ENCODE results near the gene CENPU.
"Not testable (repeated sequence)": the region's sequence is repeated elsewhere in the genome, so short reads cannot be mapped to it uniquely, and the experiment has no call there.

The CENPU gene

DNA sequence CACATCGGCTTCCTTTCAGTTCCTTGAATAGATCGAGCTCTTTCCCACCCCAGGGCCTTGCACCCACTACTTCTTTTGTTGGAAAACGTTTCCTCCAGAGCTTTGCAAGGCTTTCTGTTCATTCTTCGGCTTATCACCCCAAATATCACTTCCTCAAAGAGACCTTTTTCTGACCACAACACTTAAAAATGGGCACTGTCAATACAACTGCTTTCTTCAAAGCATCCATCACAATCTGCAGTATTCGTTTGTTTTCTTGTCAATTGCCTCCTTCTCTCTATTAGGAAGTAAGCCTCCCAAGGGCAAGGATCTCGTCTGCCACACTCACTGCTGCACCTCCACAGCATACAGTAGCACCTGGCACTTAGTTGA lies 17.7 kb upstream of the CENPU start:
- no peak for DNase-seq (ENCODE audit: low read depth in 2 of 2)

DNA sequence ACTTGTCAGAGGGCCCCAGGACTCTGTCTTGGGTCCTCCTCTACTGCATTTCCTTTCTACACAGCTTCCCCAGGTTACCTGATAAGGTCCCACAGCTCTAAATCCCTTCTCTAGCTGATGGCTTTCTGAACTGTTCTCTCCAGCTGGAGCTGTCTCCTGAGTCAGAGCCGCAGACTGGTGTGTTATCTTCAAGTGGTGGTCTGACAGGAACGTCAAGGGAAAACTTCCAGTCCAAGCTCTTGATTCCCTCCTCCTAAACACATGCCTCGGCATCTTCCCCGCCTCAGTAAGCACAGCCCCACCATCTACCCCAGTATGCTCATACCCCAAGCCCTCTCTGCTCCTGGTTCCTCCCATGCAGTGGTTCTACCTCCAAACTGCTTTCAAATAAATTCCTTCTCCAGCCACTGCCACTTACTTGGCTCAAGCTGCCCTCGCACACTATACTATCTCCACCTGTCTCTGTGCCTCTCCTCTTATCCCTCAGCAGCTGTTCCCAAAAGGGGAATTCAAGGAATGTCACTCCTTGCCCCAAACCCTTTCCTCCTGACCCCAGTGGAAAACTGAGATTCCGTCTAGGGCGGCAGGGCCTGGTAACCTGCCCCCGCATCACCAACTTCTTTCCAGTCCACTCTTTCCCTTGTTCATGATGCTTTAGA lies 17.2 kb upstream of the CENPU start:
- no peak for DNase-seq (ENCODE audit: low read depth in 2 of 2)

DNA sequence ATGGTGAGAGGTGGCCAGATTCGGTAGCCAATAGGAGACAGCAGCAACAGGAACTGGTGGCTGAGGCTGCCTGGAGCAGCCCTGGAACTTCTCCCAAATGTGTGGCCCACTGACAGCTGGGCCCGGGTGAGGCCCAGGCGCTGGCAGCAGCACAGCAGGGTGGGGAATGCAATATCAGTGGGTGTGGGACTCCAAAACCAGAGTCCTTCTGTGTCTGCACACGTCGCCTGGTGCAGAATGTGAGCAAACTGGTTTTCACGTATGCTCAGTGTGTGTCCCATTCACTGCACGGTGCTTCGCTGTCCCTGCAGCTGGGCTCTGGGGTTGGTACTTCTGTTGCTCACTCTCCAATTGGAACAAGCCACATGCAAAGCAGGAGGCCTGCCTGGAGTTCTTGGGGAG lies 14.4 kb upstream of the CENPU start:
- no peak for DNase-seq (ENCODE audit: low read depth in 2 of 2)

DNA sequence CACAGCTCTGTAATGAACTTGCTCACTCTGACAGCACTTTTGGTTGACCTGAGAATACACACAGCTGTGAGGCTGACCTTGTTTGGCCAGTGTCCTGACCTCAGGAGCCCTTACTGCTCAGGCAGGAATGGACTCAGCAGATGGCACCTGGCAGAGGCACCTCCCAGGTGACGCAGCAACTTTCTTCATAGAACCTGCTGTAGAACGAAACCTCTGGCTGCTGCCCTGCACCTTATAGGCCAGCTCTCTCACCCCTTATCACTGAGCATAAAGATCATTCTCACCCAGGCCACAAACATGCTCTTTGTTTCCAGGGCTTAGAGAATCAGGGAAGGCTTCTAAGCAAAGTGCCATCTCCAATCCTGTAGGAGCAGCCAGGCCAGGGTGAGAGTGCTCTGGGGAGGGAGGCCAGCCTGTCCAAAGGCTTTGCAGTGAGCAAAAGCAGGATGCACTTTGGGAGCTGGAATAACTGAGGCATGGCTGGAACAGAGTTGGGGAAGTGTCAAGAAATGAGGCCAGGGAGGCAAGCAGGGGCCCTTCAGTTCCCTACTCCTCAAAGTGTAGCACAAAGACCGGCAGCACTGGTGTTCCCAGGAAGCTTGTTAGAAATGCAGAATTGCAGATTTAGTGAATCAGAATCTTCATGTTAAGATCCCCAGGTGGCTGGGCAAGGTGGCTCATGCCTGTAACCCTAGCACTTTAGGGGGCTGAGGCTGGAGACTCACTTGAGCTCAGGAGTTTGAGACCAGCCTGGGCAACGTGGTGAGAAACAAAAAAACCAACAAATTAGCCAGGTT lies 13.3 kb upstream of the CENPU start:
- no peak for DNase-seq (ENCODE audit: low read depth in 2 of 2)

DNA sequence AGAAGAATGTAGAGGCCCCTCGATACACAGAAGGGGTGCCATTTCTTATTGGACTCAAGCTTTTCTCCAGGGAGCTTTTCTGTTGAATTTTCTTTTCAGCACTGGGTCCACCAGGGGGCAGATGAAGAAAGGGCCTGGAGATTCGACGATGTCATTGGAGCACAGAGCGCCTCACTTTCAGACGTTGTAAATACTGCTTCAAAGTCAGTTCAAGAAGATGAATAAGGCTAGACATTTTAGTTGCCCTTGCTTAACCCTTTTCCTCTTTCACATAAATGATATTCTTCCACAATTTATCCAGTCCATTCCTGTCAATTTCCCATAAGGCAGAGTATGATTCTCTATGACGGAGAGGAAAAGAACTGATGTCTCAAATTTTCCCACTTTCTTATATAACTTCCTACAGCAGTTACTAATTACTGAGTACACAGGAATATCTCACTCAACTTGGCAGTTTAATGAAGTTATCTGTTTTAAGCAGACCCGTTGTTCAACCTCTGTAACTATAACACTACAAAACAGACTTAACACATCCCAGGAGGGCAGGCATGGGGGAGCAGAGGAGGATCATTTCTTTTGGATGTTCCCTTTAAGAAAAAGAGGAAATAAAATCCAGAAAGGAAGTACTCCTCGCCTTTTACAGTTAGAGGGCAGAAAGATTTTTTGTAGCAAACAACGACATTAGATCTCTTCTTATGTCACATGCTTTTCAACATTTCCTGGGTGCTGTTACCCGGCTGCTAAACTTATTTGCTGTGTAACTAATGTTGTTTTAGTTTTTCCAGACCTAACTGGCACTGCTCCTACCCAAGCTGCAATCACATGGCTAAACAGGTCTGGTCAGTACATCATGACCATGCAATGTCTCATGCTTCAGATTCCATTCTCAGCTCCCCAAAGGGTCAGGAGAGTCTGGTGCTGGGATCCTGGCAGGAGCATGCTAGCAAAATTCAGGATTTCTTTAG lies 12.2 kb upstream of the CENPU start:
- peak; percentile 57 to 63 for DNase-seq (ENCODE audit: low read depth in 2 of 2)

DNA sequence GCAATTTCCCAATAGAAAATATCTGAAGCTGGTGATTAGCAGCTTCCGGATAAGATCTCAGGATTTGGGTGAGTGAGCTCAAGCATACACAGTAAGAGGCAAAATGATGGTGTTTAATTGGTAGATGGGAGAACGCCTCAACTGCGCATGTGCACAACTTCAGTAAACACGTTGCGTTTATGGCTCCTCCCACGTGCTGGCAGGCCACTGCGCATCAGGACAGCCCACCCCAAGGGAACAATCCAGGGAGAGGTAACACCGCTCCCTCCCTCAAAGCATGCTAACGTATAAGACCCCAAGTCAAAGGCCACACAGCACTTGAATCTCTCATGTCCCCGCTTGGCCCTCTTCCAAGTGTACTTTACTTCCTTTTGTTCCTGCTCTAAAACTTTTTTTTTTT lies 10.3 kb upstream of the CENPU start:
- DNase-seq (ENCODE audit: low read depth in 2 of 2), result no peak

DNA sequence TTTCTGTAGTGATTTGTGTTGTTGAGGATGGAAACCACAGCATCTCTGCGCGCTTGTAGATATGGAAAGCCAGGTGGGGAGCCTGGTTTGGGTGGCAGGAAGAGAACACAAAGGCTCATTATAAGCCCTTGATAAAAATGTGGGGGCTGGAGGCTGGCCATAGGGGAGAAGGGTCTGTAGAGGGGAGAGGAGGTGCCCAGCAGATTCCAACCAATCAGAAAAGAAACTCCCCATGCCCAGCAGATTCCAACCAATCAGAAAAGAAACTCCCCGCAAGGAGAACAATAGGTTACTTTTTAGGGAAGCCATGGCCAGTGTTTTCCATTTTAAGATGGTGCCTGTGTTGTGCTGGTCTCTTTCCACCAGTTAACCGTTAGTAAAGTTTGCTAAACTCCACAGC lies 9.8 kb upstream of the CENPU start:
- no peak for DNase-seq (ENCODE audit: low read depth in 2 of 2)

DNA sequence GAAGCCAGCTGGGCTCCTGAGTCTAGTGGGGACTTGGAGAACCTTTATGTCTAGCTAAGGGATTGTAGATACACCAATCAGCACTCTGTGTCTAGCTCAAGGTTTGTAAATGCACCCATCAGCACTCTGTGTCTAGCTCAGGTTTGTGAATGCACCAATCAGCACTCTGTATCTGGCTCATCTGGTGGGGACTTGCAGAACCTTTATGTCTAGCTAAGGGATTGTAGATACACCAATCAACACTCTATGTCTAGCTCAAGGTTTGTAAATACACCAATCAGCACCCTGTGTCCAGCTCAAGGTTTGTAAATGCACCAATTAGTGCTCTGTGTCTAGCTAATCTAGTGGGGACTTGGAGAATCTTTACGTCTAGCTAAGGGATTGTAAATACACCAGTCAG lies 7.8 kb upstream of the CENPU start:
- not testable (repeated sequence) for DNase-seq (ENCODE audit: low read depth in 2 of 2)

DNA sequence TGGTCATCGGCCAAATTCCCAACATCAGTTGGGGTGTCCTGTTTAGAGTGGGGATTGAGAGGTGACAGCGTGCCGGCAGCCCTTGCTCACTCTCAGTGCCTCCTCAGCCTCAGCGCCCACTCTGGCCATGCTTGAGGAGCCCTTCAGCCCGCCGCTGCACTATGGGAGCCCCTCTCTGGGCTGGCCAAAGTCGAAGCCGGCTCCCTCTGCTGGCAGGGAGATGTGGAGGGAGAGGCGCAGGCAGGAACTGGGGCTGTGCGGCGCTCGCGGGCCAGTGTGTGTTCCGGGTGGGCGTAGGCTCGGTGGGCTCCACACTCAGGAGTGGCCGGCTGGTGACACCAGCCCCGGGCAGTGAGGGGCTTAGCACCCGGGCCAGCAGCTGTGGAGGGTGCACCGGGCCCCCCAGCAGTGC lies 7.1 kb upstream of the CENPU start:
- DNase-seq (ENCODE audit: low read depth in 2 of 2), result no peak

DNA sequence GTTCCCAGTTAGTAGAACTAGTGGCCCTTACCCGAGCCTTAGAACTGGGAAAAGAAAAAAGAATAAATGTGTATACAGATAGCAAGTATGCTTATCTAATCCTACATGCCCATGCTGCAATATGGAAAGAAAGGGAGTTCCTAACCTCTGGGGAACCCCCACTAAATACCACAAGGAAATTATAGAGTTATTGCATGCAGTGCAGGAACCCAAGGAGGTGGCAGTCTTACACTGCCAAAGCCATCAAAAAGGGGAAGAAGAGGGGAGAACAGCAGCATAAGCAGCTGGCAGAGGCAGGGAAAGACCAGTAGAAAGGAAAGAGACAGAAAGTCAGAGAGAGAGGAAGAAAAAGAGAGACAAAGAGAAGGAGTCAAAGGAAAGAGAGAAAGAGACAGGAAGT lies 5.7 kb upstream of the CENPU start:
- not testable (repeated sequence) for DNase-seq (ENCODE audit: low read depth in 2 of 2)

DNA sequence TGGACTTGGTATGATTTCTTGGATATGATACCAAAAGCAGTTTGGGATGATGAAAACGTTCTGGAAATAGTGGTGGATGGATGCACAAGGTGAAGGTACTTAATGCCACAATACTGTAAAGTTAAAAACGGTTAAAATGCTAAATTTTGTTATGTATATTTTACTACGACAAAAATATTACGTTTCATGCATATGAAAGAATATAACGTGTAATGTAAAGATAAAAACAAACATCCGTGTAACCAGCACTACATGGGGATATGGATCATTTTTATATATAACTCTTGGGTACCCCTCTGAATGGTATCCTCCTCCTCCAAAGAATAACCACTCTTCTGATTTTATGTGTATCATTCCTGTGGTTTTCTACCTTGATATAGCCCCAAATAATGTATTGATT lies 862 bp upstream of the CENPU start:
- no peak for DNase-seq (ENCODE audit: low read depth in 2 of 2)

DNA sequence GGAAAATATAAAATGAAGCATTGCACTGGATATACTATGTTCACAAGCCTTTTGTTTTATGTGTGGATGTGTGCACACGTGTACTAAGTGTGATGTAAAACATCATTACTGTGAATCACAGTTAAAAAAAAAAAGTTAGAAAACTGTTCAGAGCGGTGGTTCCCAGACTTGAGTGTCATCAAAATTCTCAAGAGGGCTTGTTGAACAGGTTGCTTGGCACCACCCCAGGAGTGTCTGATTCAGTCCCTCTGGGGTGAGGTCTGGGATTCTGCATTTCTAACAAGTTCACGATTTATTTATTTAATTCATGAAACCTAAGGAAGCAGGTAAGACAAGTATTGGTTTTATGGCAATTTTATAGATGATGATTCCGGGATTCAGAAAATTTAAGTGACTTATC lies 1.8 kb downstream of the CENPU start:
- no peak for DNase-seq (ENCODE audit: low read depth in 2 of 2)

DNA sequence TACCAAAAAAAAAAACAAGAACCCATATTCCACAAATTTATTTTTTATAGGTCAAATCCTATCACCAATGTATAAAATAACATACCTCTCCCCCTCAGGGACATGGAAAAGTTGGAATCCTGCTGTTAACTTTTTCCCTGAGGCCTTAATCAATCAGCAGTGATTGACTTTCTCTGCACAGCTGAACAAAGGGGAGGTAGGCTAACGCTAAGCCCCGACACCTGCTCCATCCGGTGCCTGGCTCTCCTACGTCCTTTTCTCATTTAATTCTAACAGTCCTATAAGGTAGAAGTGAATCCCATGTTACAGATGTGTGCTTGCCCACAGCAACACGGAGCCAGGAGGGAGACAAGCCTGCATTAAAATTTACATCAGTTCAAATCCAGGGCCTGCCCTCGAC lies 2.8 kb downstream of the CENPU start:
- no peak for DNase-seq (ENCODE audit: low read depth in 2 of 2)

DNA sequence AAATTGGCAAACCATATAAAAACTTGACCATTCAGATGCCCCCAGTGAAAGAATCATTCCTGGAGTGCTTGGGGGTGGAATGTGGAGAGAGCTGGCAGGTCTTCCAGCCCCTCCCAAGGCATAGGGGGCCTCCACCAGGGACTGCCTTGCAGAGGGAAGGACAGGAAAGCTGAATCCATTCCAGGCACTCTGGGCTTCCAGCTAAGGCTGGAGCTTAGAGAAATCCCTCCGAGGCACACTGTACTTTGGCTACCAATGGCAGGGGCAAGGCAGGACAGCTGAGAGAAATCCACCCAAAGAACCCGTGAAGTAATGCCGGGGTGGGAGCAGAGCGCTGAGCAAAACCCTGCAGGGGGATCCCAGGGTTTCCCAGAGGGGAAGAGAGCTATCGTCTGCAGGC lies 4.0 kb downstream of the CENPU start:
- DNase-seq (ENCODE audit: low read depth in 2 of 2), result no peak

DNA sequence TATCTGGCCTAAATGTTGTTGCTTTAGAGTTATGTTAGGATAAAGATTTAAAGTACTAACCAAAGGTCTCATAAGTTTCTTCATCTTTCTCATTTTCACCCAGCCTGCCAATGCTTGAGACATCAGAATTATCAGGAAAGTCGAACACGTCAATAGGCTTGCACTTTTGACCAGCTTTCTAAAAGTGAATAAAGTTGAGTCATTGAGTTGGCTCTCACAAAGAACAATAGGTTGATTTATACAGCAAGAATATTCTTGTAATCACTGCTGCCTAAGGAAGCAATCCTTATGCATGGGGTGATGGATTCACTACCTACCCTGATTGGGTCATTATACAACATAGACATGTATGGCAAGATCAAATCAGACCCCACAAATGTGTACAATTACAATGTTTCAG lies 5.0 kb downstream of the CENPU start:
- DNase-seq (ENCODE audit: low read depth in 2 of 2), result no peak

DNA sequence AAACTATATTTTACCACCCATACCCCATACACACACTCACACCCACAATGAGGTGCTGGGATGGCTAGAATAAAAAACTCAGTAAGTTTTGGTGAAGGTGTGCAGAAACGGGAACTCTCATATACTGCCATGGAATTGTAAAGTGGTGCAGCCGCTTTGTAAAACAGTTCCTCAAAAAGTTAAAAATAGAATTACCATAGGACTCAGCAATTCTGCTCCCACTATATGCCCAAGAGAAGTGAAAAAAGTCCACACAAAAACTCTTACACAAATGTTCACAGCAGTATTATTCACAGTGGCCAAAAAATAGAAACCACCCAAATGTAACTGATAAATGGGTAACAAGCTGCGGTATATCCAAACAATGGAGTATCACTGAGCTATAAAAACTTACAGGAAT lies 6.5 kb downstream of the CENPU start:
- DNase-seq (ENCODE audit: low read depth in 2 of 2), result no peak

DNA sequence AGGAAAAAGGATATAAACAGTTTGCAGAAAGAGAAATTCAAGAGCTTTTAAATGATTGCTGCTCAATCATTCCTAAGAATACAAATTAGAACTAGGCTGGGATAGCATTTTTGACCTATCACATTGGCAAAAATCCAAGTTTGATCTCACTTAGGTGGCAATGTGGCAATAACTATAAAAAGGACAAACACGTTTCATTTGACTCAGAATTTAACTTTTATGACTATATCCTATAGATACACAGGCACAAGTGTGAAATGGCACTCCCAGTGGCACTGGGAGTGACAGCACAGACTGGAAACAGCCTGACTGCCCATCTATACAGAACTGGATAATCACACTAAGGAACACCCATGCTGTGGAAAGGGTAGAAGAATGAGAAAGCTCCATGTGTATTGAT lies 11.1 kb downstream of the CENPU start:
- no peak for DNase-seq (ENCODE audit: low read depth in 2 of 2)

DNA sequence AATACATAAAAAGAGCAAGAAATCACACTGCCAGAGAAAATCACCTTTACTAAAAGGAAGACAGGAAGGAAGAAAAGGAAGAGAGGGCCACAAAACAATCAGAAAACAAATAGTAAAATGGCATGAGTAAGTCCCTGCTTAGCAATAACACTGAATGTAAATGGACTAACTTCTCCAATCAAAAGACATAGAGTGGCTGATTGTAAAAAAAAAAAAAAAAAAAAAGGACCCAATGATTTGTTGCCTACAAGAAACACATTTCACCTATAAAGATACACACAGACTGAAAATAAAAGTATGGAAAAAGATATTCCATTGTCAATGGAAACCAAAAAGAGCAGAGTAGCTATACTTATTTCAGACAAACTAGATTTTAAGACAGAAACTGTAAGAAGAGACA lies 12.6 kb downstream of the CENPU start:
- DNase-seq (ENCODE audit: low read depth in 2 of 2), result no peak

DNA sequence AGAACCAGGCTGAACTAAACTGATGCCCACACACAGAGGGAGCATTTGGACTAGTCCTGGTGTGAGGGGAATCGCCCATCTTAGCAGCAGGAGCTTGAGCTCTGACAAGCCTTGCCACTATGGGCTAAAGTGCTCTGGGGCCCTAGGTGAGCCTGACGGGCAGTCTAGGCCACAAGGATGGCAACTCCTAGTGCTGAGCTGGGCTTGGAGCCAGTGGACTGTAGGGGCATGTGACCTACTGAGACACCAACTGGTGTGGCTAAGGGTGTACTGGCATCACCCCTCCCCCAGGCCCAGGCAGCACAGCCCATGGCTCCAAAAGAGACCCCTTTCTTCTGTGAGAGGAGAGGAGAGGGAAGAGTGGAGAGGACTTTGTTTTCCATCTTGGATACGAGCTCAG lies 14.5 kb downstream of the CENPU start:
- no peak for DNase-seq (ENCODE audit: low read depth in 2 of 2)

DNA sequence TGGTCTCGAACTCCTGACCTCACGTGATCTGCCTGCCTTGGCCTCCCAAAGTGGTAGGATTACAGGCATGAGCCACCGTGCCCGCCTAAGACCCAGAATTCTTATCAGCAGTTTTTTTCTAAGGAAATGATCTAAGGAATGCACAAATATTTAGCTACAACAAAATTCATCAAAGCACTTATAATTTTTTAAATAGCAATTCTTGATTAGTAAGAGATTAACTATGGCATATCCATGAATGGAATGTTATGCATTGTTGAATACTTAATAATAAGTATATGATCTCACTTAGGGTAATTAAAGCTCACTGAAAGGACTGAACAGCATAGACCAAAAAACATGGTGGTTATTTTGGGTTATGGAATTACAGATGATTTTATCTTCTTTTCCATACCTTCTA lies 18.4 kb downstream of the CENPU start:
- no peak for DNase-seq (ENCODE audit: low read depth in 2 of 2)

DNA sequence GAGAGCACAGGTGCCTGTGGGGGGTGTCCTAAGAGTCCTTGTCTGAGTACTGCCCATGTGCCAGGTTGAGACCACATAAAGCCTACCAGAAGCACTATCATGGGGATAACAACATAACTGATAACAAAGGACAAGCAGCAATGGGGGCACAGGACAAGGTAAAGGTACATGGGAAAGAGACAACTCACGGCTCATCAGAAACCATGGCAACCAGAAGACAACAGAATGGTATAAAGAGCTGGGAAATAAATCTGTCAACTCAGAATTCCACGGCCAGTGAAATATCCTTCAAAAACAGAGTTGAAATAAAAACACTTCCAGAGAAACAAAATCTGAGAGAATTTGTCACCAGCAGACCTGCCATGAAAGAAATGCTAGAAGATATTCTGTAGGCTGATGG lies 20.0 kb downstream of the CENPU start:
- DNase-seq (ENCODE audit: low read depth in 2 of 2), result no peak

DNA sequence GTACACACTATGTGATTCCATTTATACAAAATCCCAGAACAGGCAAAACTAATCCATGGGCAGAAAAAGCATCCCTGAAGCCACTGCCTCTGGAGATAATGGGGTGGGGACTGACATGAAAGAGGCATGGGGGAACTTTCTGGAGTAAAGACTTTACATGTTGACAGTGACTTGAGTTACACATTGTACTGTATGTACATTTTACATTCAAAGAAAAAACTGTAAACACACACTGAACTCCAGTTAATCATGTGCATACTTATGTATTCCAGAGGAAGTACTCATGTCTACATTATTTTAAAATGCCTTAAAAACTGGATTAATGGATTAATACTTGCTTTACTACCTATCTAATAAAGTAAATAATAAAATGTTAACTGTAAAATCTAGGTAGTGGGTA lies 21.6 kb downstream of the CENPU start:
- DNase-seq (ENCODE audit: low read depth in 2 of 2), result no peak

DNA sequence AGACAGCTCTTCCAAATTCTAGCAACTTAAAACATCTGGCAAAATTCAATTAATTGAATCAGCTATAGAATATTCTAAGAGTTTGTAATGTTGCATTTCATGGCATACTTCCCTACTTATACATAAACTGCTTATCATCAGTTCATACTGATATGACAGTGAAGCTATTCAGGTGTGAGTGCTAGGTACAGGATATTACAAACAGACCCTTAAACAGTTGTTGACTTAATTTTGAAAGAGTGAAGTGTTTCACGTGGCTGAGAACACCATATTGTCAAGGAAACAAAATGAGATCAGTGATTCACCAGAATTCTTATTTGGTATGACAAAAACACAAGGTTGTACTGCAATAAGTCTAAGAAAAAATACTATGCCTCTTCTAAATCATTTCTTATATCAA lies 27.4 kb downstream of the CENPU start:
- no peak for DNase-seq (ENCODE audit: low read depth in 2 of 2)
